Fibroblast of peridontal ligament (primary cell): ENCODE results near the gene UBE2Q1.

Source experiments
- DNase-seq: peaks from one replicate; pipeline ENCODE4 v3.0.0-alpha.2; 2010; ENCODE audit errors: extremely low read depth

The UBE2Q1 gene

GRCh38 chr1:154502744-154503115, 55.7 kb downstream of the UBE2Q1 start:
- DNase-seq: no peak

- DNase-seq: no peak
Measured at GRCh38 chr1:154502066-154502743, 56.3 kb downstream of the UBE2Q1 start, which contains the start of the genes SHE and TDRD10. SHE (minus strand) TSS chr1:154502412; CDS start chr1:154502026, 386 bp downstream. TDRD10 (plus strand) TSS chr1:154502219; CDS start chr1:154506904, 4,685 bp downstream.

- no peak for DNase-seq
Measured at GRCh38 chr1:154501423-154502065, 56.9 kb downstream of the UBE2Q1 start.

- DNase-seq: no peak
Measured at GRCh38 chr1:154500533-154500932, 57.9 kb downstream of the UBE2Q1 start.

- no peak for DNase-seq
Measured at GRCh38 chr1:154499446-154499845, 59.0 kb downstream of the UBE2Q1 start.
